ENCODE measurements around the gene NFKBIZ.
A peak's percentile ranks its signal among the peaks of the same experiment; 100 is the strongest.

NFKBIZ gene, protein sequence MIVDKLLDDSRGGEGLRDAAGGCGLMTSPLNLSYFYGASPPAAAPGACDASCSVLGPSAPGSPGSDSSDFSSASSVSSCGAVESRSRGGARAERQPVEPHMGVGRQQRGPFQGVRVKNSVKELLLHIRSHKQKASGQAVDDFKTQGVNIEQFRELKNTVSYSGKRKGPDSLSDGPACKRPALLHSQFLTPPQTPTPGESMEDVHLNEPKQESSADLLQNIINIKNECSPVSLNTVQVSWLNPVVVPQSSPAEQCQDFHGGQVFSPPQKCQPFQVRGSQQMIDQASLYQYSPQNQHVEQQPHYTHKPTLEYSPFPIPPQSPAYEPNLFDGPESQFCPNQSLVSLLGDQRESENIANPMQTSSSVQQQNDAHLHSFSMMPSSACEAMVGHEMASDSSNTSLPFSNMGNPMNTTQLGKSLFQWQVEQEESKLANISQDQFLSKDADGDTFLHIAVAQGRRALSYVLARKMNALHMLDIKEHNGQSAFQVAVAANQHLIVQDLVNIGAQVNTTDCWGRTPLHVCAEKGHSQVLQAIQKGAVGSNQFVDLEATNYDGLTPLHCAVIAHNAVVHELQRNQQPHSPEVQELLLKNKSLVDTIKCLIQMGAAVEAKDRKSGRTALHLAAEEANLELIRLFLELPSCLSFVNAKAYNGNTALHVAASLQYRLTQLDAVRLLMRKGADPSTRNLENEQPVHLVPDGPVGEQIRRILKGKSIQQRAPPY

GRCh38 chr3:101848754-101849713, at the start of gene NFKBIZ:
Gene NFKBIZ (plus strand): TSS chr3:101849514. CDS start chr3:101849629, 115 bp downstream.
- no peak for FAIRE-seq
- DNase-seq (ENCODE audit: low spot score) = peak; percentile 91

- FAIRE-seq (no peak), DNase-seq (ENCODE audit: low spot score) (no peak)
Observed at GRCh38 chr3:101801174-101801573, 48.1 kb upstream of the NFKBIZ start.

GRCh38 chr3:101802179-101802578, 47.1 kb upstream of the NFKBIZ start:
- DNase-seq (ENCODE audit: low spot score) (no peak), FAIRE-seq (no peak)

- FAIRE-seq (peak; percentile 85), DNase-seq (ENCODE audit: low spot score) (peak; percentile 67)
Observed at GRCh38 chr3:101803173-101803782, 46.0 kb upstream of the NFKBIZ start.

GRCh38 chr3:101803939-101804338, 45.4 kb upstream of the NFKBIZ start:
- FAIRE-seq = no peak
- no peak for DNase-seq (ENCODE audit: low spot score)

DNA sequence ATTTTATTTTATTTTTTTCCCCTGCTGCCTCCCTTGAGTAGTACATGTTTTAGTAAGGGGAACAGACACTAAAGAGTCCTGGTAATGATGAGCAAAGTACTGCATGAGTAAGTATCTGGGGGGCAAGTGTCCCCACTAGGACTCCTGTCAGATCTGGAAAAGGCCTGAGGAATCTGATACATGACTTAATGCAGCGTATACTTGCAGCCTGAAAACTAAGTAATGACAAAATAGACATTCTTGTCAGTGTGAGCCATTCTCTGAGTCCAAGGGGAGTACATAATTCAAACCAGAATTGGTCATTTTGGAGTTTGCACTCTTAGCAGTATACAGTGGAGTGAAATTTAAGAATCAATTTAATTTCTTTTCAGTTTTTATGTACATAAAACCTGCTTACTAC, 42.8 kb upstream of the NFKBIZ start:
- no peak for FAIRE-seq
- DNase-seq (ENCODE audit: low spot score) = no peak

- FAIRE-seq (no peak), DNase-seq (ENCODE audit: low spot score) (no peak)
Observed at GRCh38 chr3:101807888-101808287, 41.4 kb upstream of the NFKBIZ start.

GRCh38 chr3:101809178-101810021, 39.9 kb upstream of the NFKBIZ start:
- DNase-seq (ENCODE audit: low spot score) = peak; percentile 66
- FAIRE-seq = peak; percentile 83

DNA sequence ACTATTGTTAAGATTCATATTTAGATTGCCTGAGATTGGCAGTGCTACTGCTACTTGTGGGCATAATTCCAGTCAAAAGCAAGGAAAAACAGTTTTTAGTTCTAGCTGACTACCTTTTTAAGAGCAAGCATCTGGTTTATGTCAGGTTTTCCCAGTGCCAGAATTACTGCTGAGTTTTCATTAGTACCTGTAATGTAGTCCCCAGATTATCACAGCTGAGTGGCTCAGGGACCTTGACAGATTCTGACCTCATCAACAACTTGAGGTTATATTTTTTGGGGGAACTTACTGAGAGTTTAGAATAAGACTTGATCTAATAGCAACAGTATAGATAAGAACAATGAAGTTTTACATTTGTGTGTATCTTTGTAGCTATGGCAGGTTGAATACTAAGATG, 39.3 kb upstream of the NFKBIZ start:
- FAIRE-seq (peak; percentile 27), DNase-seq (ENCODE audit: low spot score) (no peak)

- DNase-seq (ENCODE audit: low spot score) = no peak
- no peak for FAIRE-seq
Observed at GRCh38 chr3:101811875-101812274, 37.4 kb upstream of the NFKBIZ start.

DNA sequence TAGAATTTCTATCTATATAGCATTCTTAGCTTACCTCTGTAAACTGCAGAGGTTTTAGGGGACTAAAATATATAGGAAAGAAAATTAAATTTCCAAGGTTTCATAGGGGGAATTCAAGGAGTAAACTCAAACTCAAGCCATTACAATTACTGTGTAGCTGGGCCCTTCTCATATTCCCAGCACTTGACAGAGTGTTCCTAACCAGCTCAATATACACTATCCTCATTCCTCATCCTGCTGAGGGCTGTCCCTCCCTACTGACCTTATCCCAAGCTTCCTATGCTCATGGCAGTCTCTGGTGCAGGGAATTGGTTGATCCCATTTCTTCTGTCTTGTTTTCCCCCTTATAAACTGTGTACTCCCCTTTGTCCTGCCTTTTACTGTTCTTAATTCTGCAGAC, 36.4 kb upstream of the NFKBIZ start:
- FAIRE-seq = no peak

DNA sequence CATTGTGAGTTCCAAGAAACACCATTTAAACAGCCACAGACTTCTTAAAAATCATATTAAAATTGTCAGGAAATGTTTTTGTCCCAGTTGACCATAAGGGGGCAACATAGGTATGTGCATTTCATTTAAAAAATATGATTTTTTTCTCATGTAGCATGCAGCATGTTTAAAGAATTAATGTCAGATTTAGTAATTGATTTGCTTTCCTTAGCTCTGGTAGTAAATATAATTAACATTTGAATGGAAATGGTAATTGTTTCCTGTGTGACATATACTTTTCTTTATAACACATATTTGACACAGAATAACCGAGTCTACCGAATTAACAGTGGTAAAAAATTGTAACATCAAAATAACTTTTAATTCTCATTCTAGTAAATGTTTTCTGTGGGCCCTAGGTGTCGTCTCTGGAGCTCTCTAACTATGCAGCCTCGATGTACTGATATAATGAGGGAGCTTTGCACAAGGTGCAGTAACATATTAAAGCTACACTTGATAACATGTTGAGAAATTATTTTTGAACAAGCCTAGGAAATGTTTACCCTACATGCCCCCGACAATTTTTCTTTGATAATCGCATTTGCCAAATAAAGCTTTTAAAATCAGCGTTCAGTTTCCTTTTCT, 35.4 kb upstream of the NFKBIZ start:
- DNase-seq (ENCODE audit: low spot score) = peak; percentile 37
- FAIRE-seq = peak; percentile 90

More for the DNA sequence above, 36.4 kb upstream of the NFKBIZ start:
- DNase-seq (ENCODE audit: low spot score) = no peak

- DNase-seq (ENCODE audit: low spot score) = peak; percentile 10
- no peak for FAIRE-seq
Observed at GRCh38 chr3:101814835-101815234, 34.5 kb upstream of the NFKBIZ start.

DNA sequence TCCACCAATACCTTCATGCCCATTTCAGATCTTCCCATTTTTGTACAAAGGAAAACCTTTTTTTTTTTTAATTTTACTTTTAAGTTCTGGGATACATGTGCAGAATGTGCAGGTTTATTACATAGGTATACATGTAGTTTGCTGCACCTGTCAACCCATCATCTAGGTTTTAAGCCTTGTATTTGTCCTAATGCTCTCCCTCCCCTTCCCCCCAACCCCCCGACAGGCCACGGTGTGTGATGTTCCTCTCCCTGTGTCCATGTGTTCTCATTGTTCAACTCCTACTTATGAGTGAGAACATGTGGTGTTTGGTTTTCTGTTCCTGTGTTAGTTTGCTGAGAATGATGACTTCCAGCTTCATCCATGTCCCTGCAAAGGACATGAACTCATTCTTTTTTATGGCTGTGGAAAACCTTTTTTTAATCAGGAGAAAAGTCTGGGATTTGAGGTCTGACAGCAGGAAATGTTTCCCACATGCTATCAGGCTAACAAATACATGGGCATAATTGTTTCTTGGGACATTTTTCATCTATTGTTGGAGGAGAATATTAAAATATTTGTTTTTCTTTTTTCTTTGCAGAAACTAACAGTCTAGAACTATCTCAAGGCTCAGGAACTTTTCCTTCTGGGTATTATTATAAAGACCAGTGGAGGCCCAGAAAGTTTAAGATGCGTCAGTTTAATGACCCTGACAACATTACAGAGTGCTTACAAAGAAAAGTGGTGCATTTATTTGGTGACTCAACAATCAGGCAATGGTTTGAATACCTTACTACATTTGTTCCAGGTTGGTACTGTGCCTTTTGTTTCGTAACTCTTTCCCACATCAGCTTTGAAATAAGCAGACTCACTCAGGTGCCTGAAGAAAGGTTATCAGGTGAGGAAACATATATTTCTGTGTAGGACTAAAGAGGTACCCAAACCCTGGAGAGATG, 32.8 kb upstream of the NFKBIZ start:
- DNase-seq (ENCODE audit: low spot score) = no peak
- no peak for FAIRE-seq

- FAIRE-seq (no peak), DNase-seq (ENCODE audit: low spot score) (no peak)
Observed at GRCh38 chr3:101817992-101818391, 31.3 kb upstream of the NFKBIZ start.

DNA sequence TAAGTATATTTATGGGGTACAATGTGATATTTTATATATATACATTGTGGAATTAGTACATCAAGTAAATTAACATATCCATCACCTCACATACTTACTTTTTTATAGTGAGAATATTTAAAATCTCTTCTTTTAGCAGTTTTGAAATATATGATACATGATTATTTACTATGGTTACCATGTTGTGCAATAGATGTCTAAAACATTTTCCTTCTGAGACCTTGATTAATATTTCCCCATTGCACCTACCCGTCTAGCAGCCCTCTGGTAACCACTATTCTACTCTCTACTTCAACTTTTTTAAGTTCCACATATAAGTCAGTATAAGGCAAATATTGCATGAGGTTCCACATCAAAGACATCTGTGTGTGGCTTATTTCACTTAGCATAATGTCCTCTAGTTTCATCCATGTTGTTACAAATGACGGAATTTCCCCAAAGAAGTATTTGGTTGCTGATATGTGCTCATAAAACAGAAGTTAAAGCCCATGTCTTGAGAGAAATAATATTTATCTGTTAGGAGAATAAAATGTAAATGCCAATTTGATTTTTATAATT, 29.6 kb upstream of the NFKBIZ start:
- no peak for DNase-seq (ENCODE audit: low spot score)
- no peak for FAIRE-seq

DNA sequence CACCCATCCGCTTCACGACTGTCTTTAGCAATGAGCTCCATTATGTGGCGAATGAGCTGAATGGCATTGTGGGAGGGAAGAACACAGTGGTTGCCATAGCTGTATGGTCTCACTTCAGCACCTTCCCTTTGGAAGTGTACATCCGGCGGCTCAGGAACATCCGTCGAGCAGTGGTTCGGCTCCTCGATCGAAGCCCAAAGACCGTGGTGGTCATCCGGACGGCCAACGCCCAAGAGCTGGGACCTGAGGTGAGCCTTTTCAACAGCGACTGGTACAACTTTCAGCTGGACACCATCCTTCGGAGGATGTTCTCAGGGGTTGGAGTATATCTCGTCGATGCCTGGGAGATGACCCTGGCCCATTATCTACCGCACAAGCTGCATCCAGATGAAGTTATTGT, 27.8 kb upstream of the NFKBIZ start:
- DNase-seq (ENCODE audit: low spot score) (no peak), FAIRE-seq (no peak)

DNA sequence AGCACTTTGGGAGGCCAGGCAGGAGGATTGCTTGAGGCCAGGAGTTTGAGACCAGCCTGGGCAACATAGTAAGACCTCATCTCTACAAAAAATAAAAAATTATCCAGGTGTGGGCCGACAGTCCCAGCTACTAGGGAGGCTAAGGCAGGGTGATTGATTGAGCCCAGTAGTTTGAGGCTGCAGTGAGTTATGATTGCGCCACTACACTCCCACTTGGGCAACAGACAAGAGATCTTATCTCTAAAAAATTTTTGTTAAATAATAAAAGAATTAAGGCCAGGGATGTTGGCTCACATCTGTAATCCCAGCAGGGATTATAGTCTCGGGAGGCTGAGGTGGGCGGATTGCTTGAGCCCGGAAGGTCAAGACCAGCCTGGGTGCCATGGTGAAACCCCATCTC, 25.8 kb upstream of the NFKBIZ start:
- no peak for DNase-seq (ENCODE audit: low spot score)
- FAIRE-seq = no peak

Data from RCC 7860 (cell line).